Left hindlimb (tissue), 1 donor: ENCODE results near the gene CCT2.

Experiments used
- DNase-seq: peaks from one replicate; pipeline ENCODE4 v3.0.0-alpha.2; 2018

CCT2 gene

GRCh38 chr12:69644511-69644910 is 59.3 kb downstream of the CCT2 start:
- DNase-seq, result no peak

DNA sequence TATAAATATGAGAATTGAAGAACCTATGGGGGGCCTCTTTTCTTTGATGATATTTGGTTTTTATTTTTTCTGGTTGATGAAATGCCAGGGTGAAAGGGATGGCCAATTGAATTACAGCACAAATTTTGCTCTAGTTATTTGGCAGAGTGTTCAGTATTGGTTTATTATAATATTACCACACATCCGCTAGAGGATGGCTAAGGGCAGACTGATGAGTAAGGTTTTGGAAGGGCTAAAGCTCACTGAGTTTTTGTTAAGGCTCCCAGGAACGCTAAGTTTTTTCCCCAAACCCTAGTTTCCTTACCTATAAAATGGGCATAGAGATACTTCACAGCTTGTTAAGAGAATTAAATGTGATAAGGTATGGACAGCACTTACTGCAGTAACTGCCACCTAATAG is 59.8 kb downstream of the CCT2 start:
- no peak for DNase-seq

DNA sequence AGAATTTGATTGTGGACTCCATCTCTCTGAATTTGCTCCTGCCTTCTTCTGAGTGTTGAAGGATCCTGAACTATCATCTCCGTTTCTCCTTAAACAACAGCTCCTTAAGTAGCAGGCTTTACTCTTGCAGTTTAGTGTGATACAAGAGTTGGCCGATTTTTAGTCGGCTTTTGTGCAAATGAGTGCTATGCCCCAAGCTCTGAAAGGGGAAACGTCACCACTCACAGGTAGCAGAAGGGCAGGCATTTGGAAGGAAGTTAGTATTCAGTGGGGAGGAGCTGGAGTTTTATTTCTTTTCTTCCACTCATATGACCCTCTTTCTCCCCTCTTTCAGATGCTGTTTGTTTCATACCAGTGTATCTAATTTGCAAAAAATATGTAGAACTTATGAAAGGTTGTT is 61.9 kb downstream of the CCT2 start:
- DNase-seq, result no peak

DNA sequence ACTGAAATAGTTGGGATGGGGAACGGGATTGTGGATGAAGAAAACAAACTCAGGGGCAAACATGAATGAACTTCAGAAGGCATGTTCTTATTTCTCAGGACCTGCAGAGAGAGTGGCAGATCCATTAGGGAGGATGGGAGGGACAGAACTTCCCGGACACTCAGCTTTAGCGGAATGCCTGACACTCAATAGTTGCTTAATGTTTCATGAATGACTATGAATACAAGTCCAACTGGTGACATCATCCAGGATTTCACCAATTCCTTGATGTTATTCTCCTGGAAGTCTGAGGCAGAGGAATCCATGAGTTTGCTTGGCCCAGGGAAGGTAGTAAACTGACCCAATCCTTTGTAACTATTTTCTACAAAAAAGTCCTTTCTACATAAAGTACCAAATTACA is 63.2 kb downstream of the CCT2 start:
- no peak for DNase-seq

GRCh38 chr12:69649529-69649928 is 64.3 kb downstream of the CCT2 start:
- no peak for DNase-seq
